ENCODE data around the gene CPNE5.

Gene CPNE5

GRCh38 chr6:36788186-36788585, 51.1 kb downstream of the CPNE5 start:
- Histone ChIP-seq H3K27me3 (ENCODE audit: insufficient read depth, low read length) (no peaks in the 10 kb centered on the region), H3K4me1 (ENCODE audit: insufficient read depth, low read length) (peaks cover 18% of the 10 kb centered on the region), H3K27ac (ENCODE audit: low read depth, low read length) (no peak overlapping the region), H3K4me3 (ENCODE audit: low read length) (no peak overlapping the region), H3K9ac (ENCODE audit: low read depth, low read length) (no peak overlapping the region), H3K9me3 (ENCODE audit: insufficient read depth, low read depth, low read length) (no peaks in the 10 kb centered on the region), H3K36me3 (ENCODE audit: insufficient read depth, low read length) (no peaks in the 10 kb centered on the region)
- WGBS = 87% methylated on average over 8 of the region's 8 CpGs

- Histone ChIP-seq H3K4me1 (ENCODE audit: insufficient read depth, low read length) (peaks cover 18% of the 10 kb centered on the region), H3K36me3 (ENCODE audit: insufficient read depth, low read length) (no peaks in the 10 kb centered on the region)
- 97% methylated on average over 3 of the region's 4 CpGs for WGBS
Observed at GRCh38 chr6:36787210-36787609, 52.0 kb downstream of the CPNE5 start.

DNA sequence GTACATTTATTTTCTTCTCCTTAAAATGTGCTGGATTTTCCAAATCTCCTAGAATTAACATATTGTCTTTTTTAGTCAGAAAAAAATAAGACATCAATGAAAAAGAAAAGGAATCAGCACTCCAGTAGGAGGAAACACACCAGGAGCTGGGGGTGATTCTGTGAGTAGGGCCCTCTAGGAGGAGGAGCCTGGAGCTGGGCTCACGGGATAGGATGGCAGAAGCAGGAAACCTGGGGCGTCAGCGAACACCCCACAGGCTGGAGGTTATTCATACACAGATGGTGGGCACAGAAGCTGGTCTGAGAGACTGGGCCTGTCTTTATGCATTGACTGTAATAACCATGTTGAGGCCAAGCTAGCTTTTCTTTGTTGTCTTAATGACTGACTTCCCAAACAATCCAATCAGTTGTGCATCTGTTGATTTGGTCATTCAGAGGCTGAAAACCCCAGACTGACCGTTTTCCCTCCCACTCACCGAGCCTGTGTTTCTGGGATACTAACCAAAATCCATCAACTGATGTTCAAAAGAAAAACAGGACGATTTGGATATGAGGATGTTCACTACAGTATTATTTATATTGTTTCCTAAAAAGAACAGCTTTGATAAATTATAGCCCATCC, 53.1 kb downstream of the CPNE5 start:
- WGBS = 69% methylated on average over 5 of the region's 6 CpGs
- no peak overlapping the region for H3K27ac ChIP-seq (ENCODE audit: low read depth, low read length)
- H3K9ac ChIP-seq (ENCODE audit: low read depth, low read length) = no peak overlapping the region

More at GRCh38 chr6:36787210-36787609, 52.0 kb downstream of the CPNE5 start:
- no peaks in the 10 kb centered on the region for H3K9me3 ChIP-seq (ENCODE audit: insufficient read depth, low read depth, low read length)
- H3K27ac ChIP-seq (ENCODE audit: low read depth, low read length) = no peak overlapping the region
- H3K27me3 ChIP-seq (ENCODE audit: insufficient read depth, low read length) = no peaks in the 10 kb centered on the region
- H3K4me3 ChIP-seq (ENCODE audit: low read length) = no peak overlapping the region
- no peak overlapping the region for H3K9ac ChIP-seq (ENCODE audit: low read depth, low read length)

DNA sequence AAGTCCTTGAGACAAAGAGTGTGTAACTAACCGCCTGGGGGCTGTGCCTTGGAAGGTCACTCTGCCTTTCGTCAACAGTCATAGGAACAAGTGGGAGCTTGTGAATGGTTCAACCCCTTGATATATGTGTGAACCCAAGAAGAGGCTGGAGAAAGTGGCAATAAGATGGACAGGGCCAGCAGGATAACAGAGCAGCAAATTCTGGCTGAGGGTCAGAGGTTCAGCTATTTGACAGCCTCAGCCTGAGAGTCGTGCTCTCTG, 54.9 kb downstream of the CPNE5 start:
- H3K27me3 ChIP-seq (ENCODE audit: insufficient read depth, low read length) = no peaks in the 10 kb centered on the region
- H3K36me3 ChIP-seq (ENCODE audit: insufficient read depth, low read length) = no peaks in the 10 kb centered on the region
- 82% methylated on average over 3 of the region's 3 CpGs for WGBS

More for the DNA sequence above, 53.1 kb downstream of the CPNE5 start:
- no peaks in the 10 kb centered on the region for H3K9me3 ChIP-seq (ENCODE audit: insufficient read depth, low read depth, low read length)
- no peaks in the 10 kb centered on the region for H3K27me3 ChIP-seq (ENCODE audit: insufficient read depth, low read length)
- H3K4me3 ChIP-seq (ENCODE audit: low read length) = no peak overlapping the region
- H3K36me3 ChIP-seq (ENCODE audit: insufficient read depth, low read length) = no peaks in the 10 kb centered on the region
- H3K4me1 ChIP-seq (ENCODE audit: insufficient read depth, low read length) = peaks cover 18% of the 10 kb centered on the region

GRCh38 chr6:36783603-36784375, 55.5 kb downstream of the CPNE5 start:
- WGBS = 87% methylated on average over 5 of the region's 5 CpGs
- no peaks in the 10 kb centered on the region for H3K27me3 ChIP-seq (ENCODE audit: insufficient read depth, low read length)
- no peaks in the 10 kb centered on the region for H3K9me3 ChIP-seq (ENCODE audit: insufficient read depth, low read depth, low read length)
- no peak overlapping the region for H3K27ac ChIP-seq (ENCODE audit: low read depth, low read length)
- no peaks in the 10 kb centered on the region for H3K36me3 ChIP-seq (ENCODE audit: insufficient read depth, low read length)
- H3K4me1 ChIP-seq (ENCODE audit: insufficient read depth, low read length) = peaks cover 12% of the 10 kb centered on the region; the same call in 1 of the 2 replicates
- H3K9ac ChIP-seq (ENCODE audit: low read depth, low read length) = no peak overlapping the region
- H3K4me3 ChIP-seq (ENCODE audit: low read length) = no peak overlapping the region

More for the DNA sequence above, 54.9 kb downstream of the CPNE5 start:
- H3K9ac ChIP-seq (ENCODE audit: low read depth, low read length) = no peak overlapping the region
- no peak overlapping the region for H3K27ac ChIP-seq (ENCODE audit: low read depth, low read length)
- no peaks in the 10 kb centered on the region for H3K9me3 ChIP-seq (ENCODE audit: insufficient read depth, low read depth, low read length)
- no peak overlapping the region for H3K4me3 ChIP-seq (ENCODE audit: low read length)
- peaks cover 17% of the 10 kb centered on the region for H3K4me1 ChIP-seq (ENCODE audit: insufficient read depth, low read length)

- H3K4me3 ChIP-seq (ENCODE audit: low read length) = no peak overlapping the region
- no peak overlapping the region for H3K9ac ChIP-seq (ENCODE audit: low read depth, low read length)
- no peaks in the 10 kb centered on the region for H3K36me3 ChIP-seq (ENCODE audit: insufficient read depth, low read length)
- WGBS = 85% methylated on average over 8 of the region's 8 CpGs
- no peak overlapping the region for H3K27ac ChIP-seq (ENCODE audit: low read depth, low read length)
- H3K27me3 ChIP-seq (ENCODE audit: insufficient read depth, low read length) = 0 out of 2 replicates have a peak, but pooled peaks cover 2% of the 10 kb centered on the region
- no peaks in the 10 kb centered on the region for H3K9me3 ChIP-seq (ENCODE audit: insufficient read depth, low read depth, low read length)
- H3K4me1 ChIP-seq (ENCODE audit: insufficient read depth, low read length) = peaks cover 26% of the 10 kb centered on the region
Observed at GRCh38 chr6:36781669-36782068, 57.6 kb downstream of the CPNE5 start.

- H3K9me3 ChIP-seq (ENCODE audit: insufficient read depth, low read depth, low read length) = no peaks in the 10 kb centered on the region
- H3K9ac ChIP-seq (ENCODE audit: low read depth, low read length) = no peak overlapping the region
- H3K27me3 ChIP-seq (ENCODE audit: insufficient read depth, low read length) = peaks cover 7% of the 10 kb centered on the region; the same call in 1 of the 2 replicates
- peaks cover 22% of the 10 kb centered on the region for H3K4me1 ChIP-seq (ENCODE audit: insufficient read depth, low read length)
- H3K36me3 ChIP-seq (ENCODE audit: insufficient read depth, low read length) = no peaks in the 10 kb centered on the region
- 77% methylated on average over 11 of the region's 11 CpGs for WGBS
- no peak overlapping the region for H3K4me3 ChIP-seq (ENCODE audit: low read length)
- H3K27ac ChIP-seq (ENCODE audit: low read depth, low read length) = no peak overlapping the region
Observed at GRCh38 chr6:36780442-36781177, 58.6 kb downstream of the CPNE5 start.

- Histone ChIP-seq H3K36me3 (ENCODE audit: insufficient read depth, low read length) (no peaks in the 10 kb centered on the region), H3K9ac (ENCODE audit: low read depth, low read length) (no peak overlapping the region), H3K9me3 (ENCODE audit: insufficient read depth, low read depth, low read length) (no peaks in the 10 kb centered on the region), H3K27ac (ENCODE audit: low read depth, low read length) (no peak overlapping the region), H3K4me1 (ENCODE audit: insufficient read depth, low read length) (peaks cover 15% of the 10 kb centered on the region), H3K4me3 (ENCODE audit: low read length) (no peak overlapping the region), H3K27me3 (ENCODE audit: insufficient read depth, low read length) (peaks cover 7% of the 10 kb centered on the region; the same call in 1 of the 2 replicates)
- WGBS = 90% methylated on average over 5 of the region's 5 CpGs
Observed at GRCh38 chr6:36779227-36779626, 60.0 kb downstream of the CPNE5 start.

- Histone ChIP-seq H3K36me3 (ENCODE audit: insufficient read depth, low read length) (no peaks in the 10 kb centered on the region), H3K9ac (ENCODE audit: low read depth, low read length) (no peak overlapping the region), H3K27ac (ENCODE audit: low read depth, low read length) (no peak overlapping the region), H3K4me3 (ENCODE audit: low read length) (peak overlapping the region; percentile 31), H3K27me3 (ENCODE audit: insufficient read depth, low read length) (peaks cover 7% of the 10 kb centered on the region; the same call in 1 of the 2 replicates), H3K4me1 (ENCODE audit: insufficient read depth, low read length) (peaks cover 15% of the 10 kb centered on the region), H3K9me3 (ENCODE audit: insufficient read depth, low read depth, low read length) (no peaks in the 10 kb centered on the region)
- WGBS = 22% methylated on average over 5 of the region's 5 CpGs
Observed at GRCh38 chr6:36777801-36778200, 61.4 kb downstream of the CPNE5 start.

DNA sequence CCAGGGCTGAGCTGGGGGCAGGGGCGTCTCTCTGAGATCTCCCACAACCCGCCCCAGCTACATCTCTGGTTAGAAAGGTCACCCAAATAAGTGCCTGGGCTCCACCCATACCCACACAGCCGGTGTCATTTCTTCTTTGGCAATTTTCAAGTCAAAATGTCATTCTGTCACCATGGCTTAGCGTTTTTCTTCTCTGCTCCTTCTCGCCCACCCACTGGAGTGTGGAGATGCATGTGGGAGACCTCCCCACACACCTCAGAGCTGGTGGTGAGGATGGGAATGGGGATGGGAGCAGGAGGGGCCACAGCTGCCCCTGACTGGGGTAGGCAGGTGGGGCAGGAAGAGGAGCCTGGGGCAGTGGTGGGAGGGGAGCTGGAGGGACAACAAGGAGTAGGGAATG, 63.1 kb downstream of the CPNE5 start:
- WGBS = 84% methylated on average over 4 of the region's 5 CpGs
- H3K27me3 ChIP-seq (ENCODE audit: insufficient read depth, low read length) = peaks cover 7% of the 10 kb centered on the region; the same call in 1 of the 2 replicates
- no peak overlapping the region for H3K4me3 ChIP-seq (ENCODE audit: low read length)
- H3K36me3 ChIP-seq (ENCODE audit: insufficient read depth, low read length) = no peaks in the 10 kb centered on the region
- H3K27ac ChIP-seq (ENCODE audit: low read depth, low read length) = no peak overlapping the region
- peaks cover 15% of the 10 kb centered on the region for H3K4me1 ChIP-seq (ENCODE audit: insufficient read depth, low read length)
- no peak overlapping the region for H3K9ac ChIP-seq (ENCODE audit: low read depth, low read length)
- H3K9me3 ChIP-seq (ENCODE audit: insufficient read depth, low read depth, low read length) = no peaks in the 10 kb centered on the region

- H3K9me3 ChIP-seq (ENCODE audit: insufficient read depth, low read depth, low read length) = no peaks in the 10 kb centered on the region
- no peak overlapping the region for H3K9ac ChIP-seq (ENCODE audit: low read depth, low read length)
- peaks cover 7% of the 10 kb centered on the region; the same call in 1 of the 2 replicates for H3K27me3 ChIP-seq (ENCODE audit: insufficient read depth, low read length)
- WGBS = 75% methylated on average over 5 of the region's 5 CpGs
- H3K4me3 ChIP-seq (ENCODE audit: low read length) = no peak overlapping the region
- no peaks in the 10 kb centered on the region for H3K36me3 ChIP-seq (ENCODE audit: insufficient read depth, low read length)
- H3K4me1 ChIP-seq (ENCODE audit: insufficient read depth, low read length) = peaks cover 15% of the 10 kb centered on the region
- H3K27ac ChIP-seq (ENCODE audit: low read depth, low read length) = no peak overlapping the region
Observed at GRCh38 chr6:36774331-36774730, 64.9 kb downstream of the CPNE5 start.
